22Rv1 (cell line): ENCODE results near the gene PKNOX1.

ENCODE experiments used
- ZFX ChIP-seq: fragments of 450-650 bp; IDR thresholded peaks from 2 replicates; pipeline ENCODE4 v1.6.1; 2017; ENCODE audit warnings: antibody characterized with exemption, borderline replicate concordance
- TF ChIP-seq, protein P1 (sequence below): fragments of 450-650 bp; IDR thresholded peaks from 2 replicates; pipeline ENCODE4 v1.5.1; 2017; ENCODE audit warnings: mild to moderate bottlenecking

- TF ChIP-seq, protein P1, sequence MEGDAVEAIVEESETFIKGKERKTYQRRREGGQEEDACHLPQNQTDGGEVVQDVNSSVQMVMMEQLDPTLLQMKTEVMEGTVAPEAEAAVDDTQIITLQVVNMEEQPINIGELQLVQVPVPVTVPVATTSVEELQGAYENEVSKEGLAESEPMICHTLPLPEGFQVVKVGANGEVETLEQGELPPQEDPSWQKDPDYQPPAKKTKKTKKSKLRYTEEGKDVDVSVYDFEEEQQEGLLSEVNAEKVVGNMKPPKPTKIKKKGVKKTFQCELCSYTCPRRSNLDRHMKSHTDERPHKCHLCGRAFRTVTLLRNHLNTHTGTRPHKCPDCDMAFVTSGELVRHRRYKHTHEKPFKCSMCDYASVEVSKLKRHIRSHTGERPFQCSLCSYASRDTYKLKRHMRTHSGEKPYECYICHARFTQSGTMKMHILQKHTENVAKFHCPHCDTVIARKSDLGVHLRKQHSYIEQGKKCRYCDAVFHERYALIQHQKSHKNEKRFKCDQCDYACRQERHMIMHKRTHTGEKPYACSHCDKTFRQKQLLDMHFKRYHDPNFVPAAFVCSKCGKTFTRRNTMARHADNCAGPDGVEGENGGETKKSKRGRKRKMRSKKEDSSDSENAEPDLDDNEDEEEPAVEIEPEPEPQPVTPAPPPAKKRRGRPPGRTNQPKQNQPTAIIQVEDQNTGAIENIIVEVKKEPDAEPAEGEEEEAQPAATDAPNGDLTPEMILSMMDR, result no peak
- TF ChIP-seq ZFX, result no peak
Observed at GRCh38 chr21:43021191-43021590, 46.8 kb downstream of the PKNOX1 start.
